Psoas muscle (tissue), 8 donors: ENCODE measurements around the gene MAPK10. TPM values are rescaled to one million over a fixed set of nuclear protein-coding genes. Genes with fewer than 3 reads are reported as not detected.
A peak's percentile ranks its signal among the peaks of the same experiment; 100 is the strongest.

Experiments
- ATAC-seq, 4 donors: fragments of 200-7000 bp; cut with Tn5 transposase; one replicate each; pipeline ENCODE4 v1.9.1; 2020; ENCODE audit warnings: moderate library complexity in 3 of 4, mild to moderate bottlenecking in 2 of 4
- DNase-seq, 2 donors: peaks; one replicate each; pipeline ENCODE4 v3.0.0-alpha.2; 2020
- H3K27ac ChIP-seq: fragments of 200-600 bp; one replicate; pipeline ENCODE4 v1.8.0; 2022
- H3K27me3 ChIP-seq, 3 donors: fragments of 200-600 bp in 1 of 3; one replicate each; pipeline versions ENCODE4 v1.6.1 to v1.8.0; 2013 to 2022; ENCODE audit warnings: low read length in 2 of 3, mild to moderate bottlenecking in 2 of 3, moderate library complexity in 1 of 3; ENCODE audit not compliant: insufficient read depth in 3 of 3
- H3K36me3 ChIP-seq, 2 donors: fragments of 200-600 bp in 1 of 2; one replicate each; pipeline versions ENCODE4 v1.6.1 to v1.8.0; 2013 to 2022; ENCODE audit warnings: low read depth in 1 of 2, mild to moderate bottlenecking in 1 of 2, moderate library complexity in 1 of 2; ENCODE audit not compliant: insufficient read depth in 1 of 2
- H3K4me1 ChIP-seq: fragments of 200-600 bp; one replicate; pipeline ENCODE4 v1.8.0; 2022
- H3K4me3 ChIP-seq: fragments of 200-600 bp; one replicate; pipeline ENCODE4 v1.8.0; 2022; ENCODE audit warnings: mild to moderate bottlenecking
- H3K9me3 ChIP-seq: fragments of 200-600 bp; one replicate; pipeline ENCODE4 v1.8.0; 2022
- CTCF ChIP-seq: fragments of 200-600 bp; IDR thresholded peaks from one replicate; pipeline ENCODE4 v1.8.0; 2022; ENCODE audit warnings: antibody characterized with exemption
- WGBS, 3 donors: extraction: QIAGEN DNeasy Blood & Tissue Kit; methylation state at CpG; one replicate each; pipeline versions ENCODE4 v1.1.6 to v1.1.7; 2013; 5-methylcytosine and 5-hydroxymethylcytosine counted together
- intact Hi-C, 2 donors: fragments of 100-400 bp; cut with DNase I; formaldehyde crosslinking; loops; one replicate each; pipeline versions ENCODE4 v1.11.0 to v1.14.2; 2022
- long read RNA-seq, 2 donors: library from polyadenylated mRNA; unstranded; transcript quantifications; one replicate each; pipeline ENCODE4 v2.0.0, GENCODE V29; 2021
- polyA plus RNA-seq, 3 donors: library from polyadenylated mRNA; stranded (reverse); fragments of 200-250 nt; gene quantifications; one replicate each; pipeline ENCODE4 v1.2.3, GENCODE V29; 2013
- total RNA-seq, 4 donors: library from RNA; stranded (reverse); fragmentation: NEBNext Ultra II Directional in 2 of 4; extraction: Animal tissue kit (Norgen Biotek cat#: 25700) in 2 of 4; gene quantifications; one replicate each; pipeline versions ENCODE4 v1.2.1 to v1.2.4, GENCODE V29; 2021 to 2023
- donor health status: healthy with polysubstance abuse.
- donor health status: DM: no; HTN: no; CAD: no; lungs with moderate emphysema.
- donor health status: Bipolar disorder and iron deficiency.
- donor health status: healthy.
- donor health status: DM: yes; HTN: yes; CAD: no.
- donor health status: DM: no; HTN: no; CAD: no.
- donor health status: DM: no; HTN: no; CAD: no.
- donor health status: DM: yes; HTN: yes; CAD: no.

MAPK10 gene
- 1 to 10 TPM; 1.3 to 7.6 (median 3.7) TPM for total RNA-seq
- polyA plus RNA-seq, result under 1 TPM; 0.22 to 0.60 (median 0.58) TPM
- long read RNA-seq, donor 1, result 0 reads
- long read RNA-seq, donor 2, partial matches to known transcripts, result 1 of 1 reads
- long read RNA-seq, donor 2, other reads (novel, unspliced or antisense), result 0 of 1 reads

- intact Hi-C loops, result no loop called here
- no peak for TF ChIP-seq CTCF
- ATAC-seq (peak in 3 of 4 donors; percentile 72 to 86 (median 79)), DNase-seq (peak; percentile 38 to 66)
- no peak within 1 kb of the TSS for H3K27ac ChIP-seq
- H3K4me3 ChIP-seq, result peak within 1 kb of the TSS; percentile 28
- no peaks in the 10 kb centered on the region for H3K36me3 ChIP-seq
- H3K27me3 ChIP-seq, result no peaks in the 10 kb centered on the region
- WGBS, 3 donors, result 5 to 12% (median 8%) methylated on average over 12 of the region's 12 CpGs
- H3K4me1 ChIP-seq, result no peaks in the 10 kb centered on the region
- H3K9me3 ChIP-seq, result no peaks in the 10 kb centered on the region
Observed at GRCh38 chr4:86359944-86360478, at the start of gene MAPK10. Gene MAPK10, minus strand, starts transcription at chr4:86360053.

GRCh38 chr4:86403575-86403974 is 43.7 kb upstream of the MAPK10 start:
- Histone ChIP-seq H3K4me1 (no peaks in the 10 kb centered on the region), H3K36me3 (no peaks in the 10 kb centered on the region), H3K27me3 (no peaks in the 10 kb centered on the region), H3K4me3 (no peak overlapping the region), H3K9me3 (no peaks in the 10 kb centered on the region), H3K27ac (no peak overlapping the region)
- intact Hi-C loops, result no loop called here
- TF ChIP-seq CTCF, result no peak
- WGBS, 3 donors, result 71 to 74% (median 72%) methylated on average over 6 of the region's 6 CpGs
- ATAC-seq (no peak), DNase-seq (no peak)

GRCh38 chr4:86401826-86402225 is 42.0 kb upstream of the MAPK10 start:
- H3K9me3 ChIP-seq, result no peaks in the 10 kb centered on the region
- DNase-seq (no peak), ATAC-seq (no peak)
- H3K4me3 ChIP-seq, result no peak overlapping the region
- H3K27ac ChIP-seq, result no peak overlapping the region
- 67 to 81% (median 77%) methylated on average over 2 of the region's 2 CpGs for WGBS, 3 donors
- no peaks in the 10 kb centered on the region for H3K27me3 ChIP-seq
- H3K4me1 ChIP-seq, result no peaks in the 10 kb centered on the region
- H3K36me3 ChIP-seq, result no peaks in the 10 kb centered on the region
- TF ChIP-seq CTCF, result no peak
- intact Hi-C loops, result no loop called here

- ATAC-seq, result no peak
- 54 to 60% (median 60%) methylated on average over 4 of the region's 4 CpGs for WGBS, 3 donors
- no peak for TF ChIP-seq CTCF
Observed at GRCh38 chr4:86400216-86400615, 40.4 kb upstream of the MAPK10 start.

GRCh38 chr4:86398187-86398586 is 38.3 kb upstream of the MAPK10 start:
- 93 to 100% (median 98%) methylated on average over 1 of the region's 1 CpG for WGBS, 3 donors

More at GRCh38 chr4:86400216-86400615, 40.4 kb upstream of the MAPK10 start:
- no peaks in the 10 kb centered on the region for H3K4me1 ChIP-seq
- DNase-seq, result no peak
- H3K27me3 ChIP-seq, result no peaks in the 10 kb centered on the region
- intact Hi-C loops, result no loop called here
- no peaks in the 10 kb centered on the region for H3K36me3 ChIP-seq
- no peaks in the 10 kb centered on the region for H3K9me3 ChIP-seq
- H3K4me3 ChIP-seq, result no peak overlapping the region
- no peak overlapping the region for H3K27ac ChIP-seq

More at GRCh38 chr4:86398187-86398586, 38.3 kb upstream of the MAPK10 start:
- H3K27me3 ChIP-seq, result no peaks in the 10 kb centered on the region
- H3K27ac ChIP-seq, result no peak overlapping the region
- H3K9me3 ChIP-seq, result no peaks in the 10 kb centered on the region
- no peaks in the 10 kb centered on the region for H3K4me1 ChIP-seq
- ATAC-seq, result no peak
- H3K4me3 ChIP-seq, result no peak overlapping the region
- no peaks in the 10 kb centered on the region for H3K36me3 ChIP-seq
- no peak for DNase-seq
- no peak for TF ChIP-seq CTCF
- intact Hi-C loops, result no loop called here
